GM12872 (cell line): ENCODE measurements around the gene TSPAN7.

Source experiments
- CTCF ChIP-seq: IDR thresholded peaks from 3 replicates; pipeline ENCODE4 v1.5.1; 2011; ENCODE audit warnings: low read depth, mild to moderate bottlenecking, low read length, moderate library complexity; ENCODE audit not compliant: insufficient read depth

The TSPAN7 gene

GRCh38 chrX:38561126-38561868 lies at the start of gene TSPAN7:
TSS of gene TSPAN7 (plus strand) at chrX:38561542. CDS start at chrX:38561547, 5 bp downstream.
- TF ChIP-seq CTCF = no peak

- no peak for TF ChIP-seq CTCF
Measured at GRCh38 chrX:38513112-38513742, 48.1 kb upstream of the TSPAN7 start.

- TF ChIP-seq CTCF = no peak
Measured at GRCh38 chrX:38514016-38514854, 47.1 kb upstream of the TSPAN7 start.

- TF ChIP-seq CTCF = no peak
Measured at GRCh38 chrX:38515291-38515690, 46.1 kb upstream of the TSPAN7 start.

- TF ChIP-seq CTCF = no peak
Measured at GRCh38 chrX:38516196-38516774, 45.1 kb upstream of the TSPAN7 start.

GRCh38 chrX:38519651-38520050 lies 41.7 kb upstream of the TSPAN7 start:
- TF ChIP-seq CTCF = no peak

GRCh38 chrX:38538134-38538533 lies 23.2 kb upstream of the TSPAN7 start:
- TF ChIP-seq CTCF = no peak
